ENCODE data around the gene RASL10B.

DNA sequence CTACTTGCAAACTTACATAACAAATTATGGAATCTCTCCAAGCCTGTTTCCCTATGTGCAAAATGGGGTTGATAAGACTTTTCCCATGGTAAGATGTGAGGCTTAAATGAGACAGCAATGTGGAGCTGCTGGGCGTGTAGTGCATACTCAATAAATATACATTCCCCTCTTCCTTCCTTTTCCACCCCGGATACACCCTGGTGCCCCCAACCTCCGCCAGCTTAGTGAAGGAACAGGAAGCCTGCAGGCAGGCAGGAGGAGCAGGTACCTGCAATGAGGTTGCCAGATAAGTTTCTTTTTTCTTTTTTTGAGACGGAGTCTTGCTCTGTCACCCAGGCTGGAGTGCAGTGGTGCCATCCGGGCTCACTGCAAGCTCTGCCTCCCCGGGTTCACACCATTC, 44.1 kb downstream of the RASL10B start:
- no peak for TF ChIP-seq CREM (CRISPR knock-in tag; IDR thresholded peaks at IDR 0.05)
- TF ChIP-seq, protein P1, sequence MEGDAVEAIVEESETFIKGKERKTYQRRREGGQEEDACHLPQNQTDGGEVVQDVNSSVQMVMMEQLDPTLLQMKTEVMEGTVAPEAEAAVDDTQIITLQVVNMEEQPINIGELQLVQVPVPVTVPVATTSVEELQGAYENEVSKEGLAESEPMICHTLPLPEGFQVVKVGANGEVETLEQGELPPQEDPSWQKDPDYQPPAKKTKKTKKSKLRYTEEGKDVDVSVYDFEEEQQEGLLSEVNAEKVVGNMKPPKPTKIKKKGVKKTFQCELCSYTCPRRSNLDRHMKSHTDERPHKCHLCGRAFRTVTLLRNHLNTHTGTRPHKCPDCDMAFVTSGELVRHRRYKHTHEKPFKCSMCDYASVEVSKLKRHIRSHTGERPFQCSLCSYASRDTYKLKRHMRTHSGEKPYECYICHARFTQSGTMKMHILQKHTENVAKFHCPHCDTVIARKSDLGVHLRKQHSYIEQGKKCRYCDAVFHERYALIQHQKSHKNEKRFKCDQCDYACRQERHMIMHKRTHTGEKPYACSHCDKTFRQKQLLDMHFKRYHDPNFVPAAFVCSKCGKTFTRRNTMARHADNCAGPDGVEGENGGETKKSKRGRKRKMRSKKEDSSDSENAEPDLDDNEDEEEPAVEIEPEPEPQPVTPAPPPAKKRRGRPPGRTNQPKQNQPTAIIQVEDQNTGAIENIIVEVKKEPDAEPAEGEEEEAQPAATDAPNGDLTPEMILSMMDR (IDR thresholded peaks at IDR 0.05), result no peak
- no peak for TF ChIP-seq ELF4 (CRISPR knock-in tag; IDR thresholded peaks at IDR 0.05; ENCODE audit: low read depth)
- no peak for TF ChIP-seq SP1 (CRISPR knock-in tag; conservative IDR thresholded peaks at IDR 0.05)
- TF ChIP-seq, protein P2, sequence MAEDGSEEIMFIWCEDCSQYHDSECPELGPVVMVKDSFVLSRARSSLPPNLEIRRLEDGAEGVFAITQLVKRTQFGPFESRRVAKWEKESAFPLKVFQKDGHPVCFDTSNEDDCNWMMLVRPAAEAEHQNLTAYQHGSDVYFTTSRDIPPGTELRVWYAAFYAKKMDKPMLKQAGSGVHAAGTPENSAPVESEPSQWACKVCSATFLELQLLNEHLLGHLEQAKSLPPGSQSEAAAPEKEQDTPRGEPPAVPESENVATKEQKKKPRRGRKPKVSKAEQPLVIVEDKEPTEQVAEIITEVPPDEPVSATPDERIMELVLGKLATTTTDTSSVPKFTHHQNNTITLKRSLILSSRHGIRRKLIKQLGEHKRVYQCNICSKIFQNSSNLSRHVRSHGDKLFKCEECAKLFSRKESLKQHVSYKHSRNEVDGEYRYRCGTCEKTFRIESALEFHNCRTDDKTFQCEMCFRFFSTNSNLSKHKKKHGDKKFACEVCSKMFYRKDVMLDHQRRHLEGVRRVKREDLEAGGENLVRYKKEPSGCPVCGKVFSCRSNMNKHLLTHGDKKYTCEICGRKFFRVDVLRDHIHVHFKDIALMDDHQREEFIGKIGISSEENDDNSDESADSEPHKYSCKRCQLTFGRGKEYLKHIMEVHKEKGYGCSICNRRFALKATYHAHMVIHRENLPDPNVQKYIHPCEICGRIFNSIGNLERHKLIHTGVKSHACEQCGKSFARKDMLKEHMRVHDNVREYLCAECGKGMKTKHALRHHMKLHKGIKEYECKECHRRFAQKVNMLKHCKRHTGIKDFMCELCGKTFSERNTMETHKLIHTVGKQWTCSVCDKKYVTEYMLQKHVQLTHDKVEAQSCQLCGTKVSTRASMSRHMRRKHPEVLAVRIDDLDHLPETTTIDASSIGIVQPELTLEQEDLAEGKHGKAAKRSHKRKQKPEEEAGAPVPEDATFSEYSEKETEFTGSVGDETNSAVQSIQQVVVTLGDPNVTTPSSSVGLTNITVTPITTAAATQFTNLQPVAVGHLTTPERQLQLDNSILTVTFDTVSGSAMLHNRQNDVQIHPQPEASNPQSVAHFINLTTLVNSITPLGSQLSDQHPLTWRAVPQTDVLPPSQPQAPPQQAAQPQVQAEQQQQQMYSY (CRISPR knock-in tag; IDR thresholded peaks at IDR 0.05), result no peak
- no peak for TF ChIP-seq NFE2L1 (CRISPR knock-in tag; IDR thresholded peaks at IDR 0.05)
- TF ChIP-seq JUN (CRISPR knock-in tag; IDR thresholded peaks at IDR 0.05), result no peak
- TF ChIP-seq, protein P3, sequence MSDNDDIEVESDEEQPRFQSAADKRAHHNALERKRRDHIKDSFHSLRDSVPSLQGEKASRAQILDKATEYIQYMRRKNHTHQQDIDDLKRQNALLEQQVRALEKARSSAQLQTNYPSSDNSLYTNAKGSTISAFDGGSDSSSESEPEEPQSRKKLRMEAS (CRISPR knock-in tag; IDR thresholded peaks at IDR 0.05), result no peak
- TF ChIP-seq, protein P4, sequence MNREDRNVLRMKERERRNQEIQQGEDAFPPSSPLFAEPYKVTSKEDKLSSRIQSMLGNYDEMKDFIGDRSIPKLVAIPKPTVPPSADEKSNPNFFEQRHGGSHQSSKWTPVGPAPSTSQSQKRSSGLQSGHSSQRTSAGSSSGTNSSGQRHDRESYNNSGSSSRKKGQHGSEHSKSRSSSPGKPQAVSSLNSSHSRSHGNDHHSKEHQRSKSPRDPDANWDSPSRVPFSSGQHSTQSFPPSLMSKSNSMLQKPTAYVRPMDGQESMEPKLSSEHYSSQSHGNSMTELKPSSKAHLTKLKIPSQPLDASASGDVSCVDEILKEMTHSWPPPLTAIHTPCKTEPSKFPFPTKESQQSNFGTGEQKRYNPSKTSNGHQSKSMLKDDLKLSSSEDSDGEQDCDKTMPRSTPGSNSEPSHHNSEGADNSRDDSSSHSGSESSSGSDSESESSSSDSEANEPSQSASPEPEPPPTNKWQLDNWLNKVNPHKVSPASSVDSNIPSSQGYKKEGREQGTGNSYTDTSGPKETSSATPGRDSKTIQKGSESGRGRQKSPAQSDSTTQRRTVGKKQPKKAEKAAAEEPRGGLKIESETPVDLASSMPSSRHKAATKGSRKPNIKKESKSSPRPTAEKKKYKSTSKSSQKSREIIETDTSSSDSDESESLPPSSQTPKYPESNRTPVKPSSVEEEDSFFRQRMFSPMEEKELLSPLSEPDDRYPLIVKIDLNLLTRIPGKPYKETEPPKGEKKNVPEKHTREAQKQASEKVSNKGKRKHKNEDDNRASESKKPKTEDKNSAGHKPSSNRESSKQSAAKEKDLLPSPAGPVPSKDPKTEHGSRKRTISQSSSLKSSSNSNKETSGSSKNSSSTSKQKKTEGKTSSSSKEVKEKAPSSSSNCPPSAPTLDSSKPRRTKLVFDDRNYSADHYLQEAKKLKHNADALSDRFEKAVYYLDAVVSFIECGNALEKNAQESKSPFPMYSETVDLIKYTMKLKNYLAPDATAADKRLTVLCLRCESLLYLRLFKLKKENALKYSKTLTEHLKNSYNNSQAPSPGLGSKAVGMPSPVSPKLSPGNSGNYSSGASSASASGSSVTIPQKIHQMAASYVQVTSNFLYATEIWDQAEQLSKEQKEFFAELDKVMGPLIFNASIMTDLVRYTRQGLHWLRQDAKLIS (CRISPR knock-in tag; IDR thresholded peaks at IDR 0.05; ENCODE audit: borderline replicate concordance), result no peak
- TF ChIP-seq, protein P5, sequence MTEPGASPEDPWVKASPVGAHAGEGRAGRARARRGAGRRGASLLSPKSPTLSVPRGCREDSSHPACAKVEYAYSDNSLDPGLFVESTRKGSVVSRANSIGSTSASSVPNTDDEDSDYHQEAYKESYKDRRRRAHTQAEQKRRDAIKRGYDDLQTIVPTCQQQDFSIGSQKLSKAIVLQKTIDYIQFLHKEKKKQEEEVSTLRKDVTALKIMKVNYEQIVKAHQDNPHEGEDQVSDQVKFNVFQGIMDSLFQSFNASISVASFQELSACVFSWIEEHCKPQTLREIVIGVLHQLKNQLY (CRISPR knock-in tag; IDR thresholded peaks at IDR 0.05), result no peak
- TF ChIP-seq NR3C1 (CRISPR knock-in tag; conservative IDR thresholded peaks at IDR 0.05; ENCODE audit: low read depth), result no peak
- TF ChIP-seq SMAD4 (CRISPR knock-in tag; IDR thresholded peaks at IDR 0.05), result no peak
- TF ChIP-seq NFYB (CRISPR knock-in tag; conservative IDR thresholded peaks at IDR 0.05; ENCODE audit: low read depth), result no peak
- TF ChIP-seq FOXJ3 (CRISPR knock-in tag; IDR thresholded peaks at IDR 0.05; ENCODE audit: borderline replicate concordance), result no peak
